Measurements from ENCODE around the gene SLC12A6.

- TF ChIP-seq SUZ12 (IDR thresholded peaks at IDR 0.05; ENCODE audit: extremely low read depth, insufficient read depth, insufficient read length), result no peak
- no peak for TF ChIP-seq ZNF274 (IDR thresholded peaks at IDR 0.05; ENCODE audit: low read depth, low read length)
These were observed 57.4 kb downstream of the SLC12A6 start for GRCh38 chr15:34280193-34280592.
